Measurements from ENCODE around the gene CHD1. TPM values are rescaled to one million over a fixed set of nuclear protein-coding genes. Genes with fewer than 3 reads are reported as not detected.

The CHD1 gene
- total RNA-seq, 2 experiments from 2014 or later: 217 to 228 TPM

DNA sequence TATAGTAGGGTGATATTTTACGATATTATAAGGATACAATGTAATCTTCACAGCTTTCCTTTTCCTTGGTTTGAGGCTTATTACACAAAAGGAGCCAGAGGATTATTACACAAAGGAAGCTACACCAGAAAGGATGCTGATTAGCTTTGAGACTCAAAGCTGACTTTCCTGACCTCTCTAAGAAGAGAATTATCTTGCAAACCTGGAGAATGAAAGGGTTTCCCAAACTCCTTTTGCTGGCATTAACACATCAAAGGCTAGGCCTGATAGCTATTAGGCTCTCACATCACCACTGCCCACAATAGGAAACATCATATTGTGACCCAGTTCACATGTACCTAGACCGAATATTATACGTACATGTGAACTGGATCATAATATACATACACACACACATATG lies 34.2 kb upstream of the CHD1 start:
- ATAC-seq (ENCODE audit: poor library complexity) (no peak), DNase-seq (no peak)
- no peaks in the 10 kb centered on the region for H3K27me3 Mint-ChIP-seq
- TF ChIP-seq, protein P1, sequence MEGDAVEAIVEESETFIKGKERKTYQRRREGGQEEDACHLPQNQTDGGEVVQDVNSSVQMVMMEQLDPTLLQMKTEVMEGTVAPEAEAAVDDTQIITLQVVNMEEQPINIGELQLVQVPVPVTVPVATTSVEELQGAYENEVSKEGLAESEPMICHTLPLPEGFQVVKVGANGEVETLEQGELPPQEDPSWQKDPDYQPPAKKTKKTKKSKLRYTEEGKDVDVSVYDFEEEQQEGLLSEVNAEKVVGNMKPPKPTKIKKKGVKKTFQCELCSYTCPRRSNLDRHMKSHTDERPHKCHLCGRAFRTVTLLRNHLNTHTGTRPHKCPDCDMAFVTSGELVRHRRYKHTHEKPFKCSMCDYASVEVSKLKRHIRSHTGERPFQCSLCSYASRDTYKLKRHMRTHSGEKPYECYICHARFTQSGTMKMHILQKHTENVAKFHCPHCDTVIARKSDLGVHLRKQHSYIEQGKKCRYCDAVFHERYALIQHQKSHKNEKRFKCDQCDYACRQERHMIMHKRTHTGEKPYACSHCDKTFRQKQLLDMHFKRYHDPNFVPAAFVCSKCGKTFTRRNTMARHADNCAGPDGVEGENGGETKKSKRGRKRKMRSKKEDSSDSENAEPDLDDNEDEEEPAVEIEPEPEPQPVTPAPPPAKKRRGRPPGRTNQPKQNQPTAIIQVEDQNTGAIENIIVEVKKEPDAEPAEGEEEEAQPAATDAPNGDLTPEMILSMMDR (IDR thresholded peaks at IDR 0.05): no peak
- ChIA-PET CTCF (no interaction called here), POLR2A (no interaction called here)
- H3K4me1 ChIP-seq (ENCODE audit: insufficient read depth, low read length): no peaks in the 10 kb centered on the region
- H3K27ac Mint-ChIP-seq: no peak overlapping the region
- no peak overlapping the region for H3K4me3 Mint-ChIP-seq
- intact Hi-C loops (cut with DNase I, micrococcal nuclease): no loop called here
- H3K9me3 Mint-ChIP-seq: no peaks in the 10 kb centered on the region
- H3K4me3 ChIP-seq (ENCODE audit: low read length): no peak overlapping the region
- no peaks in the 10 kb centered on the region for H3K36me3 Mint-ChIP-seq (ENCODE audit: low read depth)
- H3K36me3 ChIP-seq (ENCODE audit: insufficient read depth, low read length): no peaks in the 10 kb centered on the region
- no peaks in the 10 kb centered on the region for H3K27me3 ChIP-seq (ENCODE audit: control insufficient read depth in 1 of 2, insufficient read depth in 2 of 2, low read length in 2 of 2)
- no peaks in the 10 kb centered on the region for H3K4me1 Mint-ChIP-seq (ENCODE audit: low read depth)
- H3K9me3 ChIP-seq (ENCODE audit: control insufficient read depth in 1 of 2, insufficient read depth in 1 of 2, low read length in 2 of 2): no peaks in the 10 kb centered on the region
- H3K27ac ChIP-seq (ENCODE audit: low read depth in 1 of 2, low read length in 2 of 2): no peak overlapping the region

DNA sequence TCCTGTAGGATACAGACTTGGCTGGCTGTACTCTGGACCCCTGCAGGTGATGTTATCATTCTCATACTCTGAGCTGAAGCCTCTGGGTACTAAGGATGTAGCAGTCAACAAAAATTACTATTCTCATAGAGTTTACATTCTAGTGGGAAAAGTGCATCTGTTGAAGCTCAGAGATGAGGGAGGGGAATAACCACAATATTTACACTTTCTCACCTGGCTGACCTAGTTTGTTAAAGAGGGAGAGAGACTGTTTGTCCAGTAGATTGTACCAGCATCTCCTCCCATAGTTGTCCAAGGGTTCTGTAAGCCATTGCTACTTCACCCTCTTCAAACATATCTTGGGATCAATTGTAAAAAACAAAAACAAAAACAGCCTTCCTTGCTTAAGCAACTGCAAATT lies 33.8 kb upstream of the CHD1 start:
- POLR2A ChIA-PET: no interaction called here
- ATAC-seq (ENCODE audit: poor library complexity) (no peak), DNase-seq (no peak)
- no peak overlapping the region for H3K27ac Mint-ChIP-seq
- CTCF ChIA-PET: no interaction called here
- H3K9me3 ChIP-seq (ENCODE audit: control insufficient read depth in 1 of 2, insufficient read depth in 1 of 2, low read length in 2 of 2): no peaks in the 10 kb centered on the region
- intact Hi-C loops (cut with DNase I, micrococcal nuclease): no loop called here
- TF ChIP-seq, protein P1 (IDR thresholded peaks at IDR 0.05): no peak
- H3K27me3 ChIP-seq (ENCODE audit: control insufficient read depth in 1 of 2, insufficient read depth in 2 of 2, low read length in 2 of 2): no peaks in the 10 kb centered on the region
- no peaks in the 10 kb centered on the region for H3K9me3 Mint-ChIP-seq
- H3K4me3 ChIP-seq (ENCODE audit: low read length): no peak overlapping the region
- H3K4me3 Mint-ChIP-seq: no peak overlapping the region
- no peaks in the 10 kb centered on the region for H3K4me1 ChIP-seq (ENCODE audit: insufficient read depth, low read length)
- H3K4me1 Mint-ChIP-seq (ENCODE audit: low read depth): no peaks in the 10 kb centered on the region
- no peaks in the 10 kb centered on the region for H3K36me3 Mint-ChIP-seq (ENCODE audit: low read depth)
- H3K27me3 Mint-ChIP-seq: no peaks in the 10 kb centered on the region
- H3K27ac ChIP-seq (ENCODE audit: low read depth in 1 of 2, low read length in 2 of 2): no peak overlapping the region
- no peaks in the 10 kb centered on the region for H3K36me3 ChIP-seq (ENCODE audit: insufficient read depth, low read length)

DNA sequence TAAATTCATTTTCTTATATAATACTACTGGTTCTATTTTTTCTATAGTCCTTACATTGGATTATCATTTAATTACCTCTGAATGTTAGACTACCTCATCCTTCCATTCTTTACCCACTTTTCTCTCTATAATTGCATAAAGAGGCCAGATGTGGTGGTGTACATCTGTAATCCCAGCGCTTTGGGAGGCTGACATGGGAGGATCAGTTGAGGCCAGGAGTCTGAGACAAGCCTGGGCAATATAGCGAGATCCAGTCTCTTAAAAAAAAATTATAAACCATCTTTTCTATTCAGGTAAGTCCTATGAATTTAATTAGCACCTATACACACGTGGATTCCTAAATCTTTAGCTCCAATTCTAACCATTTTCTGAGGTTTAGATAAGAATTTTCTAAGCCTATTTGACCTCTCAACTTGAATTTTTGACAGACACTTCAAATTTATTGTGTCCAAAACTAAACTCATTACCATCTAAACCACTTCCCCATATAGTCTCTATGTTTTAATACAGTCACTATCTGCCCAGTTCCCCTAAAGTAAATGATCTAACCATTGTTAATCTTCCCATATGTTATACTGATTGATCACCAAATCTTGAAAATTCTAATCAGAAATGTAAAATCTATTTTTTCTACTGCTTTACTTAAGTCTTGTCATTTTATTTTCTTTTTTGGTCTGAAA lies 33.0 kb upstream of the CHD1 start:
- Mint-ChIP-seq H3K27me3 (no peaks in the 10 kb centered on the region), H3K27ac (no peak overlapping the region), H3K9me3 (no peaks in the 10 kb centered on the region), H3K36me3 (ENCODE audit: low read depth) (no peaks in the 10 kb centered on the region), H3K4me1 (ENCODE audit: low read depth) (no peaks in the 10 kb centered on the region), H3K4me3 (no peak overlapping the region)
- intact Hi-C loops (cut with DNase I, micrococcal nuclease): no loop called here
- no peak overlapping the region for H3K4me3 ChIP-seq (ENCODE audit: low read length)
- H3K4me1 ChIP-seq (ENCODE audit: insufficient read depth, low read length): no peaks in the 10 kb centered on the region
- H3K27ac ChIP-seq (ENCODE audit: low read depth in 1 of 2, low read length in 2 of 2): no peak overlapping the region
- no peak for ATAC-seq (ENCODE audit: poor library complexity)
- DNase-seq: no peak
- no peaks in the 10 kb centered on the region for H3K9me3 ChIP-seq (ENCODE audit: control insufficient read depth in 1 of 2, insufficient read depth in 1 of 2, low read length in 2 of 2)
- H3K36me3 ChIP-seq (ENCODE audit: insufficient read depth, low read length): no peaks in the 10 kb centered on the region
- ChIA-PET CTCF (interaction anchor here (1.0 kb wide), 1 partner anchor 20 kb away, joined by 3 read pairs; no protein-coding TSS in a partner anchor), POLR2A (no interaction called here)
- H3K27me3 ChIP-seq (ENCODE audit: control insufficient read depth in 1 of 2, insufficient read depth in 2 of 2, low read length in 2 of 2): no peaks in the 10 kb centered on the region
- TF ChIP-seq, protein P1 (IDR thresholded peaks at IDR 0.05): no peak

Measured in CD4-positive, alpha-beta T cell (primary cell).